Stimulated activated CD8-positive, alpha-beta memory T cell treated with anti-CD3 and anti-CD28 coated beads, Interleukin-7, amount 100 ng/mL, for 4 hours (primary cell): ENCODE data around the gene PAPPA.

ENCODE experiments used
- DNase-seq, 2 donors: peaks; one replicate each; pipeline ENCODE4 v3.0.0-alpha.2; 2020; ENCODE audit warnings: low read depth in 2 of 2

The PAPPA gene

GRCh38 chr9:116151966-116152381 is 1.6 kb upstream of the PAPPA start:
- DNase-seq = no peak

DNA sequence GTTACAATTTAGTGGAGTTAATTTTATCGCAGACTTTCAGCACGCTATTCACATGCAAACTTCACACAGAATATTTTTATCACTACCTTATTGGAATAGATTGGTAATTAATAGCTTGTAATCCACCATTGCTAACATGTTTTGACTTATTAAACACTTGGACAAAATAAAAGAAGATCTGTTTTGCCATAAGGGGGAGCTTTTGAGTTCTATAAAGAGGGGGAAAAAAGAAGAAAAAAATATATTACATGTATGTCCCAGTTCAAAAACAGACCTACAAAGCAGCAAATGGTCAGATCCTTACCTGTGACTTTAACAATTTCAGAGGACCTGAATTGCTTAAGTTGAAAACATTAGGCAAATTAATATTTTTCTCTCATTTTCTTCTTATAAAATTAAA is 1.2 kb upstream of the PAPPA start:
- DNase-seq = no peak

GRCh38 chr9:116152941-116153764 is 438 bp upstream of the PAPPA start:
- DNase-seq = no peak

DNA sequence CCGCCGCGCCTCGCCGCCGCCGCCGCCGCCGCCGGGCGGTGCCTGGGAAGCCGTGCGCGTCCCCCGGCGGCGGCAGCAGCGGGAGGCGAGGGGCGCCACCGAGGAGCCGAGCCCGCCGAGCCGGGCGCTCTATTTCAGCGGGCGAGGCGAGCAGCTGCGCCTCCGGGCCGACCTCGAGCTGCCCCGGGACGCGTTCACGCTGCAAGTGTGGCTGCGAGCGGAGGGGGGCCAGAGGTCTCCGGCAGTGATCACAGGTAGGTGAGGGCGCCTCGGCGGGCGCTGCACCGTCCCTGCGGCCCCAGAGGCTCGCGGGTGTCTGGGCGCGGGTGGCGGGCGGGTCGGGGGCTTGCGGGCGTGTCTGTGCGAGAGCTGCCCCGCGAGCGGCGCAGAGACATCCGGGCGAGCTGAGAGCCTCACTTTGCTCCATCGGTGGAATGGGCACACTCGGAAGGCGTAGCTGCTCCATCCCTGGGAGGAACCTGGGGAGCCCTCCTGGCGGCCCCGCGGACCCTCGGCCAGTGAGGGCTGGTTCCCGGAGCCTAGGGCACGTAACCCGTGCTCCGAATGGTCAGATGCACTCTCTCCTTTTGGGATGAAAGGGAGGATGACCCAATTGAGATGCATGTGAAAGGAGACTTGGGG is 864 bp downstream of the PAPPA start:
- no peak for DNase-seq

GRCh38 chr9:116154976-116155697 is 1.5 kb downstream of the PAPPA start:
- DNase-seq = no peak

GRCh38 chr9:116155698-116156039 is 2.1 kb downstream of the PAPPA start:
- DNase-seq = no peak

GRCh38 chr9:116156621-116157314 is 3.2 kb downstream of the PAPPA start:
- DNase-seq = no peak

GRCh38 chr9:116157436-116158138 is 4.0 kb downstream of the PAPPA start:
- no peak for DNase-seq

- no peak for DNase-seq
Observed at GRCh38 chr9:116160676-116161571, 7.3 kb downstream of the PAPPA start.

DNA sequence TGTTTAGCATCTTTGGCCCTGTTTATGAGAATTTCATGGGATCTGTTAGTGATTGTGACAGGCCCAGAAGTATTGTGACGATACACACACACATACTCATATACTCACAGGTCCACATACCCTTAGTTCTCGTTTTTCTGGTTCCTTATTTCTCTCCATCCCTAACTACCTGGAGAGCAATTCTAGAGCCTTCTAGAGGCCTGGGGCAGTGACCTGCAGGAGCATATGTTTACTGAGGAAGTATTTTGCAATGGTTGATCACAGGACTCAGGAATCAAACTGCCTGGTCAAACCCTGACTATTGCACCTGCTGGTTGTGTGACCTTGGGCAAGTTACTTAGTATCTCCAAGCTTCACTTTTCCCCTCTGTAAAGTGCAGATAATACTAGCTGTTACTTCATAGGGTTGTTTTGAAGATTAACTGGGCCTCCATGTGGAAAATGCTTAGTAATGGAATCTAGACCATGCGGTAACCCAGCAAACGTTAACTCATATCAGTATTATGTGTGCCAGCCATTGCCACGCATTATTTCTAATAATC is 8.7 kb downstream of the PAPPA start:
- DNase-seq = no peak

DNA sequence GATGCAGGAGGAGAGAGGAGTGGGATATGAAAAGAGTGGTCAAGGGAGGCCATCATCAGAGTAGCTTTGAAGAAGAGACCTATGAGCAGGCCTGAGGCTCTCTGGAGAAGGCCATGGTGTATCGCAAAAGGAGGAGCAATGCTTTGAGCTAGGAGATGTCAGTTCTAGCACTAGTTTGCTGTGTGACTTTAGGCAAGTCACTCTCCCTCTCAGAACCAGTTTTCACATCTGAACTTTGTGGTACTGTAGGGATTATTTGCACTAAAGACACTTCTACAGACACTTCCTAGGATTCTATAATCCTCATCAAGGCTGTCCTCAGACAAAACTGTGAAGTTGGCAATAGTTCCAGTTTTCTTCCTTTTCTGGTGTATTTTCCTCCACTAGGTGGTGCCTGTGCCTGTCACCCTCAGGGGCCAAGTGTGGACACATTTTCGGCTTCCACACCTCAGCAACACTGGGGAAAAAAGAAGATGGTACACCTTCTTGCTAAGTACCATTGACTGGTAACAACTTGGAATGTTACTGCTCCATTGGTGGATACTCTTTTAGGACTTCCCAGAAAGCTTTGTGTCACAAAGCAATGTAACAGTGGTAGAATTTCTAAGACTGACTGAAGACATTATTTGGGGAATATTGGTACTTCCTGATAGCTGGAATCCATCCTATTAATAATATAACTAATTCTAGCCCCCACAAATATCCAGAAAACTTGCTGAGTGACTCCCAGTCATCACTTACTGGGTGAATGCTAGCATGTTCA is 9.9 kb downstream of the PAPPA start:
- no peak for DNase-seq

GRCh38 chr9:116165912-116166311 is 12.3 kb downstream of the PAPPA start:
- DNase-seq = no peak

GRCh38 chr9:116166713-116167112 is 13.1 kb downstream of the PAPPA start:
- DNase-seq = no peak

DNA sequence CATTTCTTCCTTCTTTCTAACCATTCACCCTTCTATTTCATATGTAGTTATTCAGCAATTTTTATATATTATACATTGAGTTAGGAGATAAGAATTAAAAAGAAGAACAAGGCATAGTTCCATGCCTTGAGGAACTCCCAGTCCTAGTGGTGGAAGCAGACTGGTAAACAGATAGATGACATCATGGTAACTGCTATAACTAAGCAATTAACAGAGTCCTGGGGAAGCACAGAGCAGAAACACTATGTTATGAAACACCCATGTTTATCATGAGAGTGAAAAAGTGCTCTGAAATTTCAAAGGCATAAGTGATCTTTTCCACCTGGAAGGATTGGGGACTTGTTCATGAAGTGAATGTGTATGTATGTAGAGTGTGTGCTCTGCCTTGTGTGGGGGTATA is 14.6 kb downstream of the PAPPA start:
- no peak for DNase-seq

DNA sequence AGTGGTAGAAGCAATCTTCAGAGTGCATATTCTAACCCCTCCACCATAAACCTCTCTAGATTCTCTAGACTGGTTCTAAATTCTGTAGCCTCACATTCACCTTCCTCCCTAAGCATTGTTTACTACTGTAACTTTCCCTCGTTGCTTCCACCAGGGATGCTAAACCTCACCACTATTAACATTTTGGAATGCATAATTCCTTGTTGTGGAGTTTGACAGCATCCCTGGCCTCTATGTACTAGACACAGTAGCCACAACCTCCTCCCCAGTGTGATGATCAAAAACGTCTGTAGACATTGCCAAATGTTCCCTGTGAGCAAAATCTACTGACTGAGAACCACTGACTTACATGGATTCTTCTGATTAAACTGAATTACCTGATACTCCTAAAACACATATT is 18.6 kb downstream of the PAPPA start:
- DNase-seq = no peak

DNA sequence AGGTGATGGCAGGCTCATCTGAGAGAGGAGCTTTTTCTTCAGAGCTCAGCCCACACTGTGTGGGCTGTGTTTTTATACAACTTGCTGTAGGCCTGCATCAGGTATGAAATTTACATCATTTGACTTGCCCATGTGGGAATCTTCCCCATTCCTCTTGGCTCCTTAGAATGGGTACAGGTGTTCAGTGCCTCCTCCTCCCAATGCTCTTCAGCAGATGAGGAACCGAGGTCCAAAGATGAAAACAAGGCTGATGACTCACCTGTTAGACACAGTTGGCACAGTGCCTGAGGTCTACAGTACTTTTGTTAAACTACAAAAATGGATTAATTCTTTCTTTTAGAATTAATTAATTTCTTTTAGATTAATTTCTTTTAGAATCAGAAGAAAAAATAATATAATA is 20.8 kb downstream of the PAPPA start:
- no peak for DNase-seq

DNA sequence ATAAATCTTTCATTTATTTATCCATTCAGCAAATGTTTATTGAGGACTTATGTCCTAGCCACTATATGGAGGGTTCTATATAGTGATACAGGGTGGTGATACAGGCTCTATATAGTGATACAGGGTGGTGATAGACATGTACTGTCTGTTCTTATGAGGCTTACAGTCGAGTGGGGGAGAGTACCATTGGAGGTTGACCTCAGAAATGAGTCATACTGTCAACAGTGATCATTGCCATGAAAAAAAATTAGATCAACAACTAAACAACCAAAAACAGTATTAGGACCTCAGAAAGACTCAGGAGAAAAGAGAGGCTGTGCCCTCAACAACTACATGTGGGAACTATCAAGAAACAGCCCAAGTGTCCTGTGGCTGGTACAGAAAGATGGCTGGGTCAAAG is 22.0 kb downstream of the PAPPA start:
- no peak for DNase-seq

GRCh38 chr9:116178481-116179211 is 25.1 kb downstream of the PAPPA start:
- no peak for DNase-seq

DNA sequence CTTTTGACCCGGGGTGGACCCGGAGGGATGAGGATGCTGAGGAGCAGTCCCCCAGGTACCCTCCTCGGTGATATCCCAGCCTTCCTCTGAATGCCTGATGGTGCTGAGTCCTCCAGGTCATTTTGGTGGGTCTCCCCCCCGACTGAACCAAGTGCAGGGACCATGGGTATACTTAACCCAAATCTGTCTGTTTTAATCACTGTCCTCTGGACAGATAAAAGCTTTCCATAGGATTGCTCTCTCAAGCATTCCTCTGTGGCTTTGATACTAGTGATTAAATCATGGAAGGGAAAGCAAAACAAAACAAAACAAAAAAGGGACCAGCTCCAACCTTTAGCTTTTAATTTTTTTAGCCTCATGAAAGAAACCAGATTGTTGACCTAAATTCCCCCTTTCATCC is 26.0 kb downstream of the PAPPA start:
- DNase-seq = no peak
